GM12872 (cell line): ENCODE data around the gene LEF1.

Experiments used
- TF ChIP-seq, protein P1 (sequence below): IDR thresholded peaks from 3 replicates; pipeline ENCODE4 v1.5.1; 2011; ENCODE audit warnings: low read depth, mild to moderate bottlenecking, low read length, moderate library complexity; ENCODE audit not compliant: insufficient read depth

Gene LEF1

DNA sequence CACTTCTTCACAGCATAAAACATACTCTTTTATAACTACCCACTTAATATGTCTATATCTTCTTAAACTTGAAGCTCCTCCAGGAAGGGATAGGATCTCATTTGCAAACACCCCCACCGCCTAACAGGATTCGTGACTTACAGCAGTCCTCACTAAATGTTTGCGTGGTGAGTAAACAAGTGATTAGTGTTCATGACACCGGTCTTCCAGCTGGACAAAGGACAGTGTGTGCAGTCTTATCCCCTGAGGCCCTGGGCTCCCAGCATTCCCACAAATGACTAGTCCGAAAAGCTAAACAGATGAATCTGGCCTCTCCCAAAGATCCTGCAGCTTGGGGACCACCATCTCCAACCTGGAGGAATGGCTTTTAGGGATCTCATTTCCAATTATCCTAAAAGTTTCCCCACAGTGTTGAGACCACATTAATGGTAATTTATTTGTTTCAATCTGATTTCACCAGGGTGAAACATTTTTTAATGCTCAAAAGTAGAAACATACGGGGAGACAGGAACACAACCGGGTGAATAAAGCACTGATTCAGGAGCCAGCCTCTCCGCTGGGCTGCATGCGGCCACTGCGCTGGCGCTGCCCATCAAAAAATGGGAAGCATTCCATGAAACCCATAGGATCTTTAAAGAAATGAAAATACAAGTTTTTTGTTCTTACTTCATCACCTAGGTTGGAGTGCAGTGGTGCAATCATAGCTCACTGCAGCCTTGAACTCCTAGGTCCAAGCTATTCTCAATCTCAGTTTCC lies 109.9 kb downstream of the LEF1 start:
- TF ChIP-seq, protein P1, sequence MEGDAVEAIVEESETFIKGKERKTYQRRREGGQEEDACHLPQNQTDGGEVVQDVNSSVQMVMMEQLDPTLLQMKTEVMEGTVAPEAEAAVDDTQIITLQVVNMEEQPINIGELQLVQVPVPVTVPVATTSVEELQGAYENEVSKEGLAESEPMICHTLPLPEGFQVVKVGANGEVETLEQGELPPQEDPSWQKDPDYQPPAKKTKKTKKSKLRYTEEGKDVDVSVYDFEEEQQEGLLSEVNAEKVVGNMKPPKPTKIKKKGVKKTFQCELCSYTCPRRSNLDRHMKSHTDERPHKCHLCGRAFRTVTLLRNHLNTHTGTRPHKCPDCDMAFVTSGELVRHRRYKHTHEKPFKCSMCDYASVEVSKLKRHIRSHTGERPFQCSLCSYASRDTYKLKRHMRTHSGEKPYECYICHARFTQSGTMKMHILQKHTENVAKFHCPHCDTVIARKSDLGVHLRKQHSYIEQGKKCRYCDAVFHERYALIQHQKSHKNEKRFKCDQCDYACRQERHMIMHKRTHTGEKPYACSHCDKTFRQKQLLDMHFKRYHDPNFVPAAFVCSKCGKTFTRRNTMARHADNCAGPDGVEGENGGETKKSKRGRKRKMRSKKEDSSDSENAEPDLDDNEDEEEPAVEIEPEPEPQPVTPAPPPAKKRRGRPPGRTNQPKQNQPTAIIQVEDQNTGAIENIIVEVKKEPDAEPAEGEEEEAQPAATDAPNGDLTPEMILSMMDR: no peak

DNA sequence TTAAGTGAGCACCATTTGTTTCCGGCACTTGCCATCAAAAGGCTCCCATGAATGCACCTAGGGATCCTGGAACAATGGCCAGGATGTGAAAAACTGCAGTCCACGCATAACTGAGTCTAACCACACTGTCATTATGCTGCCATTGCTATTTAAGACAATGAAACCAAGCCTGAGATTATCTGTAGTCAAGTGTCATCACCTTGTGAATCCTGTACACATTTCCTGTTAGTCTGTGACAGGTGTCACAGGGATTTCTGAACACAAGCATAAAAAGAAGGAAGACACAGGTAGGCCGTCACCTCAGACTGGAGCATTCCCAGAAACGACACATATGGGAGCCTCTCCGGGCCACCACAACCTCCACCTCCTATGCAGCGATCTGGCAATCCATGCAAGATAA lies 112.3 kb downstream of the LEF1 start:
- TF ChIP-seq, protein P1: no peak

DNA sequence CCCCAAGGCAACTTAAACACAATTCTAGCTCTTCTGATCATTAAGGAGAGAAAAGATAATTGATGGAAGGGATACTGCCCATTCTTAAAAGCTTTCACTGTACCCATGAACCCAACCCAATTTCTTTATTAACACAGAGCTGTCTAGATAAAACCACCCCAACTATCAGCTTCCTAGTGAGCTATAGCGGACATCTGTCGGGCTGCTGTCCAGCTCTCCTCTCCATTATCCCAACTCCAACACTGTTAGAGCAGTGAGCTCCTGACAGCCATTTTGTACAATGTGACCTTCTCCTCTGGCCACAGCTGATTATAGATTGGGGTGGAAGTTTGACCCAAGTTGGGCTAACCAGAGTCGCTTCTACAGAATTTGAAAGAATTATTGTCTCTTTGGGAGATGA lies 112.9 kb downstream of the LEF1 start:
- TF ChIP-seq, protein P1: no peak

DNA sequence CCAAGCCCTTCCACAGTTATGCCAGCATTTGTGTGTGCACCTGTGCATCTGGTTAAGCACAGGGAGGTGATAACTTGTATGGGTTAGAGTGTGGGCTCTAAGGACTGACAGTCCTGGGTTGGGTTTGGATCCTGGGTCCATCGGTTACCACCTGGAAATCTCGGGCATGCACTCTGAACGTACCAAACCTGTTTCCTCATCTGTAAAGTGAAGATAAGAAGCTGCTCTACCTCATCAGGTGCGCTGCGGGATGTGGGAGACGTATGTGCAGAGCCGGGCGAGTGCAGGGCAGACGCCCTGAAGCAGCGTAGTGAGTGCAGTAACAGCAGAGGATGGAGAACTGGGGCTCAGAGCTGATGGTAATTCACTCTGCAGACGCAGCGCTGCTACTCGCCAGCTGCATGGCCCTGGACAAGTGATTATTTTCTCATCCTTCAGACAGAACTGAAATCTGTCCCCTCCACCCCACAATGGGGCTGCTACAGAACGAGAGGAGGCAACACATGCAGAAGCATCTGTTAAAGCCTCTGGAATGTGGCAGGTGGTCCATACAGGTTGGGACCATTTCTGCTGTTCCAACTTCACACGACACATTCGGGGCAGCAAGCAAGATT lies 114.6 kb downstream of the LEF1 start:
- TF ChIP-seq, protein P1: no peak

DNA sequence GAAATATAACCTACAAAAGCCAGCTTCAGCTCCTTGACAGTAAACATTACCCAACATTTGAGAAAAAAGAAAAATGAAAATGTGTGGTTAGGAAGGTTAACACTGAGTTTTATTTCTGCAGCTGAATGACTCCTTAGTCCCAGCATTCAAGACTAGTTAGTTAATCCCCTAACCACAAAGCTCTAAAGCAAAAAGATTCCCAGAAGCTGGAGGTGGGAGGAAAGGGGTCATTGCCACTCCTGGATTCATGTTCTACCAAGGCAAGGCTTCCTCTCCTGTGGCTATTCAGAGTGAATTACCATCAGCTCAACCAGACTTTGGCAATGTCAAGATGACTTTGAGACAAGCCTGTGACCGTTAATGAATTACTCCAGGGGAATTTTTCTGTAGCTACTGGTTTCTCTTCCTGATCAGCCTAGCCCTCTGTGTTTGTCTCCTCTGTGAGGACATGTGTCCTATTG lies 115.5 kb downstream of the LEF1 start:
- TF ChIP-seq, protein P1: no peak

DNA sequence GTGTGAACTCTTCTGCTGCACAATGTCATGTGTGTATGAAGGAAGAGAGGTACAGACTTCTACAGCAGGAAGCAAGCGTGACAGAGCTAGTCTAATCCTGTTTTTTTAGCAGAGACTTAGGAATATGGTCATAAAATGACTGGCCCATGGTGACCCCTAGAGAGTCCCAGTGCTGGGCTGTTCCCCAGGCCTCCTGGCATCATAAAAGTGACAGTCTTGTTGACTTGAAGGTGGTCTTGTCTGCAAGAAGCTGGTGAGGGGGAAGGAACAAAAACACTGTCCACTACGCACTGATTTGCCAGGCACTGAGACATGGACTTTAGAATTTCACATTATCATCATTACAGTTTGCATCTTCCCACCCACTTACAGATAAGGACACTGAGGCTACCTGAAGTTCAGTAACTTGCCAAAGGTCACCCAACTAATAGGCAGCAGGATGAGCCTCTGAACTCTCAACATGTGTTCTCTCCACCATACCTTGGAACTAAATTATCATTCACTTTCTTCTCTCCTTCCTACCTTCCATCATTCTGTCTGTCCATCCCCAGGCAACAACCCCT lies 116.1 kb downstream of the LEF1 start:
- TF ChIP-seq, protein P1: no peak

DNA sequence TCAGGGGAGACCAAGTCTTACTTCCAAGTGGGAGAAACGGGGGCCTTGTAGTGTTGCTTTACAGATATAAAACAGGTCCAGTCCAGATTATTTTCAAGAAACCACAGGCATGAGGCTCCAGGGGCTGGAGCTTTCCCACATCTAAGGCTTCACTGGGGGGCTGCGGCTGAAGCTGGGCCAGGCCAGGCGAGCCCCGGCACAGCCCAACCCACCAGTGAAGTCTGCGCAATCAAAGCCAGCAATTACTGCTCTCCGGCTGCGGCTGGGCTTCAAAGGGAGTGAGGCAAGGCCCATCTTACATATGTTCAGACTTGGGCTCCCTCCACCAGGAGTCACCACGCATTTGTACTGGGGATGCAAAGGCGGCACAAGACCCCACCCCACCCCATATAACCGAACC lies 117.4 kb downstream of the LEF1 start:
- TF ChIP-seq, protein P1: no peak
